HG02885 (cell line): ENCODE measurements around the gene ZNF816.
"Not testable (repeated sequence)": the region's sequence is repeated elsewhere in the genome, so short reads cannot be mapped to it uniquely, and the experiment has no call there.

Source experiments
- ATAC-seq: cut with Tn5 transposase; IDR thresholded peaks from one replicate; pipeline ENCODE4 v1.9.1; 2021; ENCODE audit warnings: mild to moderate bottlenecking; ENCODE audit not compliant: unreplicated experiment, poor library complexity

Gene ZNF816

DNA sequence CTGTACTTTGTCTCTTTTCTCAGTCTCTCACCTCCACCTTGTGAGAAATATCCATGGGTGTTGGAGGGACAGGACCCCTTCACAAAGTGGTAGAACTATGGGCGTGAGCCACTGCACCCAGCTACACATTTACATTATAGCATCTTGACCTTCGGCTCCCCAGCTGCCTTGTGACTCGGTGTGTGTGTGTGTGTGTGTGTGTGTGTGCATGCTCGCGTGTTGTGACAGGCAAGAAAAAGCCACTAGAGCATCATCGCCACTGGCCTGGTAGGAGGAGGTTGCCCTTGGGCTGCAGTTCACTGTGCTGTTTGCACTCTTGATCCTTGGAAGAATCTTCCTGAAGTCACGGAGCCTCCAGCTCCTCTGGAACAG lies 25.7 kb downstream of the ZNF816 start:
- ATAC-seq = no peak

DNA sequence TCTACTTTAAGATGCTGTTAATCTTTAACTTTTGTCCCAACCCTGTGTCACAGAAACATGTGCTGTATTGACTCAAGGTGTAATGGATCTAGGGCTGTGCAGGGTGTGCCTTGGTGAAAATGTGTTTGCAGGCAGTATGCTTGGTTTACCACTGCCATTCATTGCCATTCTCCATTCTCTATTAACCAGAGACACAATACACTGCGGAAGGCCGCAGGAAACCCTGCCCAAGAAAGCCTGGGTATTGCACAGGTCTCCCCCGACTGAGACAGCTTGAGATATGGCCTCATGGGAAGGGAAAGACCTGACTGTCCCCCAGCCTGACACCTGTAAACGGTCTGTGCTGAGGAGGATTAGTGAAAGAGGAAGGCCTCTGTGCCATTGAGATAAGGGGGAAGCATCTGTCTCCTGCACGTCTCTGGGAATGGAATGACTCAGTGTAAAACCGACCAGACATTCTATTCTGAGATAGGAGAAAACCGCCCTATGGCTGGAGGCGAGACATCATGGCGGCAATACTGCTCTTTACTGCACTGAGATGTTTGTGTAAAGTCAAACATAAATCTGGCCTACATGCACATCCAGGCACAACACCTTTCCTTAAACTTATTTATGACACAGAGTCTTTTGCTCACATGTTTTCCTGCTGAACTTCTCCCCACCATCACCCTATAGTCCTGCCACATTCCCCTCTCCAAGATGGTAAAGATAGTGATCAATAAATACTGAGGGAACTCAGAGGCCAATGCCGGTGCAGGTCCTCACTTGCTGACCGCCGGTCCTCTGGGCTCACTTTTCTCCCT lies 26.3 kb downstream of the ZNF816 start:
- ATAC-seq = no peak

- ATAC-seq = no peak
These were observed 27.2 kb downstream of the ZNF816 start for GRCh38 chr19:52935434-52935833.

DNA sequence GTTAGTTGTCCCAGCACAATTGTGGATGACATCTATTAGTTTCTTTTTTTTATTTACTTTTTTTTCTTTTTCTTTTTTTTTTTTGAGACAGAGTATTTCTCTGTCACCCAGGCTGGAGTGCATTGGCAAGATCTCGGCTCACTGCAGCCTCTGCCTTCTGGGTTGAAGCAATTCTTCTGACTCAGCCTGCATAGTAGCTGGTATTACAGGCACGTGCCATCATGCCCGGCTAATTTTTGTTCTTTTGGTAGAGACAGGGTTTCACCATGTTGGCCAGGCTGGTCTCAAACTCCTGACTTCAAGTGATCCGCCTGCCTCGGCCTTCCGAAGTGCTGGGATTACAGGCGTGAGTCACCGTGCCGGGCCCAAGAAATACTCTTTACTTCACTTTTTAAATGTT lies 38.0 kb downstream of the ZNF816 start:
- not testable (repeated sequence) for ATAC-seq

DNA sequence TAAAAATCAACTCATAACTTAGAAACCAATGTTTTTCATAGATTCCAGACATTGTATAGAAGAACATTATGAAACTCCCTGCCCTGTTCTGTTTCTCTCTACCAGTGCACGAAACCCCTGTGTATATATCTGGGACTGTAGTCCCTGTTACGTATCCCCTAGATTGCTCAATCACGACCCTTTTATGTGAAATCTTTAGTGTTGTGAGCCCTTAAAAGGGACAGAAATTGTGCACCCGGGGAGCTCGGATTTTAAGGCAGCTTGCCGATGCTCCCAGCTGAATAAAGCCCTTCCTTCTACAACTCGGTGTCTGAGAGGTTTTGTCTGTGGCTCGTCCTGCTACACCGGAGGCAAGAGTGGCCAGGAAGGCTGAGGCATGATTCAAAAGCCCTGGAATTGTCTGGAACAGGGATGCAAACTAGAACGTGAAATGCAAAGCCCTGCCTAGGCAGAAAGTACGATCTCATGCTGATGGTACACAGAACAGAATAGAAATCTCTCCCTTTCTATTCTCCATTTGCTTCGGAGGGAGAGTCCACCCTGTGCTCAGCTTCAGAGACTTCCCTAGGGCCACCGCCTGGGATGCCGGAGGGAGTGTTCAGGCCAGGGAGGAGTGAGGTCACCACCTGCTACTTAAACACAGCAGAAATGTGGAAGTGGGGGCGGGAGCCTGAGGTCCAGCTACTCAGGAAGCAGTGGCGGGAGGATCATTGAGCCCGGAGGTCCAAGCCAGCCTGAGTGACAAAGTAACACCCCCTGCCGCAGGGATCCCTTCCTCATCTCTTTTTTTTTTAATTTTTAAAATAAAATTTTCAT lies 38.7 kb downstream of the ZNF816 start:
- no peak for ATAC-seq

GRCh38 chr19:52922841-52923777 lies 39.6 kb downstream of the ZNF816 start, which contains the start of gene ZNF888:
Gene ZNF888 (minus strand): TSS chr19:52923428. CDS start chr19:52917873, 5,555 bp downstream.
- peak; percentile 98 for ATAC-seq

DNA sequence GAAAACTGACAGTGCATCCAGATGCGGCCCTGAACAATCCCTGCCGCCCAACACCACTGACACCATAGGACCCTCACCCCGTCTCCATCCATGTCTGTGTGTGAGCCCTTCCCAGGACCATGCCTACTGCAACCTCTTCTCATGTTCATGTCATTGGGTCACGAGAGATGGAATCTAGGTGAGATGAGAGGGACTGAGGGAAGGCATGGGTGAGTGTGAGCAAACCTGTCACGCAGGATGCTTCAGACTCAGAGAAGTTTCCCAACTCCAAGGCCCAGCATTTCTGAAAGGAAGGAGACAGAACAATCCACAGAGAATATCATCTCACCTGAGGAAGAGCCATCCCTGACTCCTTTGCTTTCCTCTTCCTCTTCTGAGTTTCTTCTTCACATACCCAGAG lies 45.1 kb downstream of the ZNF816 start:
- no peak for ATAC-seq

DNA sequence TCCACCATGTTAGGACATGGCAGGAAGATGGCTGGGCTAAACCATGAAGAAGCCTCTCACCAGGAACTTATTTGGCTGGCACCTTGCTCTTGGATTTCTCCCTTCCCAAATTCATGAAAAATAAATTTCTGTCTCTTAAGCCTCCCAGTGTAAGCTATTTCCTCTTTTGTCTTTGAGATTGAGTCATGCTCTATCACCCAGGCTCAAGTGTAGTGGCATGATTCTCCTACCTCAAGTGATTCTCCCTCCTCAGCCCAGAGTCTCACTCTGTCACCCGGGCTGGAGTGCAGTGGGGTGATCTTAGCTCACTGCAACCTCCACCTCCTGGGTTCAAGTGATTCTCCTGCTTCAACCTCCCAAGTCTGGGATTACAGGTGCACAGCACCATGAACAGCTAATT lies 52.0 kb downstream of the ZNF816 start:
- no peak for ATAC-seq

- ATAC-seq = not testable (repeated sequence)
These were observed 58.5 kb downstream of the ZNF816 start for GRCh38 chr19:52904052-52904780.

- ATAC-seq = no peak
These were observed 60.8 kb downstream of the ZNF816 start for GRCh38 chr19:52901842-52902241.
